Endothelial cell (in vitro differentiated cells): ENCODE measurements around the gene GRHL1. TPM values are rescaled to one million over a fixed set of nuclear protein-coding genes. Genes with fewer than 3 reads are reported as not detected.

Experiments
- DNase-seq: peaks from one replicate; pipeline ENCODE4 v3.0.0; 2021; ENCODE audit warnings: low spot score
- H3K27ac Mint-ChIP-seq: one replicate; pipeline ENCODE4 v1.8.0; 2021; ENCODE audit warnings: mixed read lengths, inconsistent platforms; ENCODE audit not compliant: unreplicated experiment
- H3K27me3 Mint-ChIP-seq: one replicate; pipeline ENCODE4 v1.8.0; 2021; ENCODE audit warnings: mild to moderate bottlenecking, moderate library complexity, mixed read lengths, inconsistent platforms; ENCODE audit not compliant: unreplicated experiment
- H3K36me3 Mint-ChIP-seq: one replicate; pipeline ENCODE4 v1.8.0; 2021; ENCODE audit warnings: mild to moderate bottlenecking, low read depth, mixed read lengths, inconsistent platforms; ENCODE audit not compliant: unreplicated experiment
- H3K4me1 Mint-ChIP-seq: one replicate; pipeline ENCODE4 v1.8.0; 2021; ENCODE audit warnings: mild to moderate bottlenecking, mixed read lengths, inconsistent platforms; ENCODE audit not compliant: unreplicated experiment
- H3K4me3 Mint-ChIP-seq: one replicate; pipeline ENCODE4 v1.8.0; 2021; ENCODE audit warnings: mild to moderate bottlenecking, mixed read lengths, inconsistent platforms; ENCODE audit not compliant: unreplicated experiment
- H3K9me3 Mint-ChIP-seq: one replicate; pipeline ENCODE4 v1.8.0; 2021; ENCODE audit warnings: mixed read lengths, inconsistent platforms; ENCODE audit not compliant: unreplicated experiment
- CTCF ChIP-seq: fragments of 200-600 bp; sonication (generic); IDR thresholded peaks from one replicate; pipeline ENCODE4 v1.5.0; 2021; ENCODE audit warnings: antibody characterized with exemption; ENCODE audit not compliant: unreplicated experiment
- total RNA-seq: library from RNA; stranded (reverse); fragmentation: NEBNext Ultra II Directional; extraction: Animal tissue kit (Norgen Biotek cat#: 25700); gene quantifications from one replicate; pipeline ENCODE4 v1.2.1, GENCODE V29; 2021; ENCODE audit not compliant: unreplicated experiment

The GRHL1 gene
- total RNA-seq, 1 donor from 2014 or later = 1.7 TPM

GRCh38 chr2:10002109-10002508 lies 50.6 kb downstream of the GRHL1 start:
- H3K4me3 Mint-ChIP-seq = no peak overlapping the region
- H3K9me3 Mint-ChIP-seq = no peaks in the 10 kb centered on the region
- H3K27me3 Mint-ChIP-seq = peaks cover 5% of the 10 kb centered on the region
- H3K27ac Mint-ChIP-seq = no peak overlapping the region
- no peaks in the 10 kb centered on the region for H3K36me3 Mint-ChIP-seq
- no peak for DNase-seq
- no peak for TF ChIP-seq CTCF
- H3K4me1 Mint-ChIP-seq = no peaks in the 10 kb centered on the region

DNA sequence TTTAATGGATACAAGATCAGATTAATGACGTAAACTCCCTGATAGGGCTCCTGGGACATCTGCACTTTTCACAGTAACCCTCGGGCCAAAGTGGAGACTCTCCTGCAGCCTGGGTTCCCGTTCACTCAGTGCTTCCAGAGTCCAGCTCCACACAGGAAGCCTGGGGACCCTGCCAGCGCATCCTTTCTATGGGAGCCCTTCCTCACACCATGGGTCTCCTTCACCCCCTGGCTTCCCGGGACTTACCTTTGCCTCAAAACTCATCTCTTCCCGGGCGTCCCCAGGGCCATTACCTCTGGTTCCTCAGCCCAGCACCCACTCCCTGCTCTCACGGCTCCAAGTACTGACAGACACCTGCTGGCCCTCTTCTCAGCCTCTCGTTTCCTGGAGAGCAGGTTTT lies 51.2 kb downstream of the GRHL1 start:
- Mint-ChIP-seq H3K27me3 (peaks cover 5% of the 10 kb centered on the region), H3K27ac (no peak overlapping the region), H3K36me3 (no peaks in the 10 kb centered on the region), H3K4me1 (no peaks in the 10 kb centered on the region), H3K4me3 (no peak overlapping the region), H3K9me3 (no peaks in the 10 kb centered on the region)
- no peak for DNase-seq
- TF ChIP-seq CTCF = no peak

- H3K36me3 Mint-ChIP-seq = no peaks in the 10 kb centered on the region
- H3K4me1 Mint-ChIP-seq = no peaks in the 10 kb centered on the region
- TF ChIP-seq CTCF = no peak
- H3K27ac Mint-ChIP-seq = no peak overlapping the region
- peaks cover 5% of the 10 kb centered on the region for H3K27me3 Mint-ChIP-seq
- no peak for DNase-seq
- H3K9me3 Mint-ChIP-seq = no peaks in the 10 kb centered on the region
- no peak overlapping the region for H3K4me3 Mint-ChIP-seq
Measured at GRCh38 chr2:10003206-10004125, 52.0 kb downstream of the GRHL1 start.

DNA sequence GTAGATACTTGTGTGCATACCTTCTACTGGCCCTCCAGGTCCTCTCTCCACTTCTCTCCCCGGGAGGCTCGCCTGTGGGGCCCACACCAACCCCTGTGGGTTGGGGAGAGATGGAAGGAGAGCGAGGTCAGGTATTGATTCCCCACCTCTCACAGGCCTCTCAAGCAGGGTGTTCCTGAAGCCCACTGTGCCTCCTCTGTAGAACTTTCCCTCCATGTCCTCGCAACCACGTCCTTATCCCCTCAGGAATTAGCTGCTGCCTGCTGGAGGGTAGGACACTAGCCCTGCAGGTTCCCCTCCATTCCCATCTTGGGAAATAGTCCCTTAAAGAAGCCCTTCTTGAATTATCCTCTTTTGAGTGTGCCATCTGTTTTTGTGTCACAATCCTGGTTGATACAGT lies 52.9 kb downstream of the GRHL1 start:
- no peaks in the 10 kb centered on the region for H3K36me3 Mint-ChIP-seq
- H3K4me3 Mint-ChIP-seq = no peak overlapping the region
- peaks cover 4% of the 10 kb centered on the region for H3K27me3 Mint-ChIP-seq
- DNase-seq = no peak
- no peak overlapping the region for H3K27ac Mint-ChIP-seq
- no peak for TF ChIP-seq CTCF
- H3K9me3 Mint-ChIP-seq = no peaks in the 10 kb centered on the region
- no peaks in the 10 kb centered on the region for H3K4me1 Mint-ChIP-seq

GRCh38 chr2:10004836-10005235 lies 53.3 kb downstream of the GRHL1 start:
- no peaks in the 10 kb centered on the region for H3K36me3 Mint-ChIP-seq
- H3K4me1 Mint-ChIP-seq = no peaks in the 10 kb centered on the region
- H3K27ac Mint-ChIP-seq = no peak overlapping the region
- H3K9me3 Mint-ChIP-seq = no peaks in the 10 kb centered on the region
- no peak overlapping the region for H3K4me3 Mint-ChIP-seq
- no peak for DNase-seq
- TF ChIP-seq CTCF = no peak
- peaks cover 4% of the 10 kb centered on the region for H3K27me3 Mint-ChIP-seq
